ENCODE measurements around the gene LCK.

Gene LCK

GRCh38 chr1:32250893-32251716, at the start of gene LCK:
Gene LCK (plus strand): TSS chr1:32251265. CDS start chr1:32274330, 23,065 bp downstream.
- DNase-seq (ENCODE audit: low spot score): no peak

DNA sequence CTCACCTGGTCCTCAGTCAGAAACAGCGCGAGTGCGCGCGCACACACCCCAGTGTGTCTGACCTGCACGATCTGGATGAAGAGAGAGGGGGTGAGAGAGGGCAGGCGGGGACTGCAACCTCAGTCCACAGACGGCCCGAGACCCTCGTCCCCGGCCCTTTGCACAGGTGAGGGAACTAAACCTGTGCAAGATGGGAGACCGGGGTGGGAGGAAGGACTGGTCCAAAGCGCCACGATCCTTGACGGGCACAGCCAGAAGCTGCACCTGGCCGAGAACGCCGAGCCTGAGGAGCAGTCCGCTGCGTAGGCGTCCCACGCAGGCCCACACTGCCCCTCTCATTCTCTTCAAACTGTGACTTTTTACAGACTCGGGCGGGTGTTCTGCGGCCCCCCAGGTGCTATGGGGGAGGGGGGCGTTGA, 46.1 kb upstream of the LCK start:
- DNase-seq (ENCODE audit: low spot score): no peak

DNA sequence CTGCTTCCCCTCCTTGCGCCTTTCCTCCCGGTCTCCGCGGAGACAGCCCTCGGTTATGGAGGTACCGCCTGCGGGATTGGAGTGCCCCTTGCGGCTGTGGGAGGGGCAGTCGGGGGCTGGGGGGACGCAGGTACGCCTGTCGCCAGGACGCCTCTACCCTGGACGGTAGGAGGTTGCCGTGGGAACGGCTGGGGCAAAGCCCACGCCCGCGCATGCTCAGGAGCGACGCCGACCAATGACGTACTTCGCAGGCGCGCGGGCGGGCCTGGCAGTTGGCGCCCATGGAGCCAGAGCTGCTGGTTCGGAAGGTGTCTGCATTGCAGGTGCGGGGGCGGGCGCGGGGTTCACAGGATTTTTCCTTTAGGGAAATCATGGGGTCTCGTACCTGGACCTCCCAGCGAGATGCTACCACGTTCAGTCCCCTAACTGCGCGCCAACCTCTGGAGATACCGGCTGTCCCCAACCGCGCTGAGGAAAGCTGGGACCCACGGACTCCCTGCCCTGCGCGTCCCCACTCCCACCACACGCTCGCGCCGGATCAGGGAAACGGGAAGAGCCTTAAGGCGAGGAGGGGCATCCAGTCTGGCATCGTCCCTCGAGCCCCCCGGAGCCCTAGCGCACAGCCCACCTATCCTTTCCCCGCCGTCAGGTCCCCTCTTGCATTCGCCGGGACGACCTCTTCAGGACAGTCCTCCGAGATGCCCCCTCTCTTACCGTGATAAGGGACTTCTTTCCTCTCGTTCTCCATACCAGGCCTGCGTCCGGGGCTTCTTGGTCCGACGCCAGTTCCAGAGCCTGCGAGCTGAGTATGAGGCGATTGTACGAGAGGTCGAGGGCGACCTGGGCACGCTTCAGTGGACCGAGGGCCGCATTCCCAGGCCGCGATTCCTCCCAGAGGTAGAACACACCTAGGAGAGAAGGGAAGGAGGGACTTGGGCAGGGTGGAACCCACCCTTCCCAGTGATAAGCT, 45.4 kb upstream of the LCK start, which contains the start of gene IQCC:
Gene IQCC (plus strand): TSS at position 271 of the 970 bp plus-strand sequence. CDS start 11 bp downstream, at position 282.
- peak; percentile 86 for DNase-seq (ENCODE audit: low spot score)

GRCh38 chr1:32208469-32208868, 42.6 kb upstream of the LCK start:
- no peak for DNase-seq (ENCODE audit: low spot score)

- DNase-seq (ENCODE audit: low spot score): peak; percentile 64
These were observed 42.2 kb upstream of the LCK start, which contains the start of gene DCDC2B for GRCh38 chr1:32208891-32209328. Gene DCDC2B (plus strand): TSS chr1:32209089. CDS start chr1:32209094, 5 bp downstream.

DNA sequence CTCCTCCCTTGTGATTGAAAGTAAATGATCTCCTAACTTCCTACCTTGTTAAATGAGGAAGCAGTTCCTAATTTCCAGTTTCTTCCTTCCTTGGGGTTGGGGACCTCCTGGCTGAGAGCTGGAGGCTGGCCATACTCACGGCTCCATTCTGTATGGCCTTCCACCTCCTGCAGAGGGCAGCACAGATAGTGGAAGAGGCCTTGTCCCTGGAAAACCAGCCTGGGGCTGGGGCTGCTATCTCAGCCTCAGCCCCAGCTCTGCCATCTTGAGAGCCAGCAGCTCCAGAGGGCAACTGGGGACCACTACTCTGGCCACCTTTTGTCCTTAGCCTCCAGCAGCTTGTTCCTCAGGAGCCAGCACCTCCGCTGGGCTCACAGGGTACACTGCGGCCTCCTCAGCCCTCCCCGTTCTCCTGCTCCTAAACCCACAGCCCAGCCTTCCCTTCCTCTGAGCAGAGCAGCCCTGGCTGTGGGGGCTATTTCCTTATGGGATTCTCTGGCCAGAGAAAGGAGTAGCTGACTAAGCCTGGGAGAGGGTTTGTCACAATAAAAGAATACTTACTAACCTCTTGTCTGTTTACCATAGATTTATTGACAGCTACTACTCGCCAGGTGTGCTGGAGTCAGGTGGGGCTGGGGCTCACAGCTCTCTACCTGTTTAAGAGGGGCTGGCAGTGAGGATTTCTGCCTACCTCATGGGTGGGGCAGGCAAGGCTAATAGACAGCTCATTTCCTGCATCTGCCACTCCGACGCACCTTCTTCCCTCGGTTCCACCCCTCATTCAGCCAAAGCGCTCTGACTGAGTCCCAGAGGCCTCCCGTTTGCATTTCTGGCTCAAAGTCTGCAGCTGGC, 35.2 kb upstream of the LCK start:
- DNase-seq (ENCODE audit: low spot score): peak; percentile 48

GRCh38 chr1:32216566-32216965, 34.5 kb upstream of the LCK start:
- no peak for DNase-seq (ENCODE audit: low spot score)

GRCh38 chr1:32219022-32219421, 32.0 kb upstream of the LCK start:
- no peak for DNase-seq (ENCODE audit: low spot score)

DNA sequence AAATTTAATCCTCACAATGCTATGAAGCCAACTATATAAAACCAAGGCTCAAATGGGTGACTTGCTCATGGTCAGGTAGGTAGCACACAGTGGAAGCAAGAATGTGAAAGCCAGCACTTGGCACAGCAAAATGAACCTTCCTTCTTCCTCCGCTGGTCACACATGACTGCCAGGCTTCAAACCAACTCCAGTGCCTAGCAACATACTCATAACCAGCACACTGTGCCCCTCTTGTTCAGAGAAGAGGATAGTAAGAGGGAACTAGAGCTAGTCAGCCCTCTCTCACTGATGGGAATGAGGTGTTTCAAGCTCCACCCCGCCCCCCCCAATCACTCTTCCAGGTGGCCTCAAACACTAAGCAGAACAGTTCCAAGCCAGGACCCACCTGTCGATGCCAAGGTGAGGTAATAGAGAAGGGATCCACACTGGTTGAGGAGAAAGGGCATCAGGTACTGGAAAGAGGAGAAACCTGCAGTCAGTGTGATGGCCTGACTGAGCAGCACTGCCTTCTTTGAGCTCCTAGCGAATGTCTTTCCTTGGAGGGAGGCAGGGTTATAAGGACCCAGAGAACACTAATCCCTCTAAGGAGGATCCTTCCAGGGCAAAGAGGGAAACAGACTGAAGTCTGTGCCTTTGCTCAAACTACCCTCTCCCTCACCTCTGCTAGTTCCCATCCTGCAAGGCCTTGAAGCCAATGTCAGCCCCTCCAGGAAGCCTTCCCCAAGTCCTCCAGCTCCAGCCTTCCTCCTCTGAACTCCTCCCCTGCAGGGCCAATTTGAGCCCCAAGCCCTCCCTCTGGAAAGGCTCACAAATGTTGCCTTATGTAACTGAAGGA, 30.1 kb upstream of the LCK start:
- no peak for DNase-seq (ENCODE audit: low spot score)

DNA sequence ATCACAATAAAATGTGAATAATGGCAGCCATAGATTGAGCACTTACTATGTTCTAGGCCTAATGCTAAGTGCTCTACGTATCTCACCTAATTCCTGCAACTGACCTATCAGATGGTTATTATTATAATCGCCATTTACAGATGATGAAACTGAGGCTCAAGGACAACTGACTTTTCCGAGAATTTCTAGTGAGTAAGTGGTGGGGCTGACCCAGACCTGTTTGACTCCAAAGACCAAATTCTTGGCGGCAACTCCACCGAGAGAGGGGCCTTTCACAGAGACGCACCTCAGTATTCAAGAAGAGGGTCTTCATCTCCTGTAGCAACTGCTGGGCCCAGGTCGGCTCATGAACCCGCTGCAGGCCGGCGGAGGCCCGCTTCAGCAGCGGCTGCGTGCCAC, 29.5 kb upstream of the LCK start:
- no peak for DNase-seq (ENCODE audit: low spot score)

DNA sequence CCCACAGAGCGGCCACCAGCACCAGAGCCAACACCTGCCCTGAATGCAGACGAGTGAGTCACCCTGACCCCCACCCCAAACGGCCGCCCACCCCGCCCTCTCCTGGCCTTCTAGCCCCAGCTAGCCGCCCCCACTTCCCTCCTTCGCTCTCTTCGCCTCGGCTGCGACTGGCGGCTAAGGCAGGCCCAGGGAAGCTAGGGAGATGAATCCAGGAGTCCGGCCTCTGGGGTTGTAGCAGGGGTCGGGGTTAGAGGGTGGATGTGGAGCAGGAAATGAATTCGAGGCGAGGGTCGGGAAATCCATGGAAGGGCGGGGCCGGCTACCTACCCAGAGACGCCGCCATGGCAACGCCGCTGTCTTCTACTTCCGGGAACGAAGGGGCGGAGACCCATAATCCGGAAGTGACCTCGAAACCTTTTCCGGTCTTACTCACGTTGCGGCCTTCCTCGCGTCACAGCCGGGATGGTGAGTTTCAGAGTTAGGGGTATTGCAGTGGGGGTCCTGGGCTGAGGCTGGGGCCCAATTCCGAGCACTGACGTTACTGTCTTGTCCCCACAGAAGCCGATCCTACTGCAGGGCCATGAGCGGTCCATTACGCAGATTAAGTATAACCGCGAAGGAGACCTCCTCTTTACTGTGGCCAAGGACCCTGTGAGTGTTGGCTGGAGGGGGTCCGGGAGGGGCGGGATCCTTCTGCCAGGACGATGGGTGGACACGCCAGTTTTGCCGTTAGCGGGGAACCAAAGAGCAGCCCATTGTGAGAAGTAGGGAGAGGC, 28.9 kb upstream of the LCK start, which contains the start of the genes EIF3I and TMEM234:
Gene EIF3I (plus strand): TSS at position 428 of the 776 bp plus-strand sequence. CDS start 35 bp downstream, at position 463.
Gene TMEM234 (minus strand): TSS at position 374 of the 776 bp plus-strand sequence. CDS start 31 bp downstream, at position 343.
- peak; percentile 88 for DNase-seq (ENCODE audit: low spot score)

GRCh38 chr1:32223683-32224082, 27.4 kb upstream of the LCK start:
- DNase-seq (ENCODE audit: low spot score): no peak

GRCh38 chr1:32224285-32224684, 26.8 kb upstream of the LCK start:
- DNase-seq (ENCODE audit: low spot score): no peak

- no peak for DNase-seq (ENCODE audit: low spot score)
These were observed 22.3 kb upstream of the LCK start for GRCh38 chr1:32228771-32229170.

DNA sequence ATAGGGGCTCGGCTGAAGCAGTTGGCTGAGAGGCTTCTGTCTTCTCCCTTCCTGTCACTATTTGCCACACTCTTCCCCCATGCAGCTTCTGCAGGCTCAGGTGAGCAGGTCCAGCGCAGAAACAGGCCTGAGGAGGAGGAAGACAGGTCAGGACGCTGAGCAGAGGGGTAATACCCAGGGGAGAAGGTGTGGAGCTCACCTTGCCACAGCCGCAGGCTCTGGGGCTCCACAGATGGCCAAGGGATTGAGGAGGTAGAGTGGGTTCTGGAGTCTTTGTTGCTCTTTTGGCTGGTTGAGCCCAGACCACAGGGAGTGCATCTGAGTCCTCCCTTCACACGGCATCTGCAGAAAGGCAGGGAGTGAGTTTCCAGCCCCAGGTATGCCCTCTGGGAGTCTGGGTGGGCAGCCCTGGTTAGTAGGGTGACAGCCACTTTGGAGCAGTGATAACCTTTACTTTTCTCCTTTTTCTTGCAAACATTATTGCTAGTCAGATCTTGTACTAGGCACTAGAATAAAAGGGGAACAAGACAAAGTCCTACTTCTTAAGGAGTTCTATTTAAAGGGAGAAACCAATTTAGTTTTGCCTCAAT, 19.1 kb upstream of the LCK start:
- DNase-seq (ENCODE audit: low spot score): no peak

DNA sequence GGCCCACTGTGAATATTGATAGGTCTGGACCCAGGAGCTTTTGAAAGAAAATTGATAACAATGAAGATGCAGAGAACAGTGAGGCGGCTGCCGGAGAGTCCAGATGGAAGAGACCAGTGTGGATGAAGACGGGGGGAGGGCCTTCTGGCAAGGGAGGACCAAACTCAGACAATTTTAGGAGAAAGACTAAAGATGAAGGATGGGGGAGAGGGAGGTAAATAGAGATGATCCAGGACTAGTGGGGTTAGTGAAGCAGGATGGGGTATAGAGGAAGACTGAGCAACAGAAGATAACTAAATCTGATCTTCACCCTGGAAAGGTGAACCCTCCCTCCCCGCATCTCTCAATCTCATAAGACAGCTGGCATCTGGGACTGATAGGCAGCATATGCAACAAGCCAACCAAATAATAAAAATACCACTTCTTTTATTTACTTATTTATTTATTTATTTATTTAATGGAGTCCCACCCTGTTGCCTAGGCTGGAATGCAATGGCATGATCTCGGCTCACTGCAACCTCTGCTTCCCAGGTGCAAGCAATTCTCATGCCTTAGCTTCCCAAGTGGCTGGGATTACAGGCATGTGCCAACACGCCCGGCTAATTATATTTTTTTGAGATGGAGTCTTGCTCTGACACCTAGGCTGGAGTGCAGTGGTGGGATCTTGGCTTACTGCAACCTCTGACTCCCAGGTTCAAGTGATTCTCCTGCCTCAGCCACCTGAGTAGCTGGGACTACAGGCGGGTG, 18.3 kb upstream of the LCK start:
- no peak for DNase-seq (ENCODE audit: low spot score)

- no peak for DNase-seq (ENCODE audit: low spot score)
These were observed 16.3 kb upstream of the LCK start for GRCh38 chr1:32234792-32235191.

DNA sequence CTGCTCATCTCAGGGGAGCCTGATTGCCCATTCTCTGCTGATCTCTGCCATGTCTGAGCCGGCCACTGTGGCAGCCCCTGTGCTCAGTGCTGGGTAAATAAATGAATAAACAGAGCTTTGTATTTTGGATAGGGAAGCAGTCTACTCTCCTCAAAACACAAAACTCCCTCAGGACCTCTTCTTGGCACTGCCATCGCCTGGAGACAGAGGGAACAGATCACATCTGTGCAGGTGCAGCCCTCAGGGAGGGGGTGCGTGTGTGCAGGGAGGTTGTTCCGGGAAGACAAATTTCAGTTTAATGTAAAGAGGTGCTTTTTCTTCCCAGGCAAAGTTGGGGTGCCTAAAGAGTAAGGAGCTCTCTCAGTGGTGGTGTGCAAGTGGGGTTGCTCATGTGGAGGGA, 11.7 kb upstream of the LCK start:
- DNase-seq (ENCODE audit: low spot score): no peak

DNA sequence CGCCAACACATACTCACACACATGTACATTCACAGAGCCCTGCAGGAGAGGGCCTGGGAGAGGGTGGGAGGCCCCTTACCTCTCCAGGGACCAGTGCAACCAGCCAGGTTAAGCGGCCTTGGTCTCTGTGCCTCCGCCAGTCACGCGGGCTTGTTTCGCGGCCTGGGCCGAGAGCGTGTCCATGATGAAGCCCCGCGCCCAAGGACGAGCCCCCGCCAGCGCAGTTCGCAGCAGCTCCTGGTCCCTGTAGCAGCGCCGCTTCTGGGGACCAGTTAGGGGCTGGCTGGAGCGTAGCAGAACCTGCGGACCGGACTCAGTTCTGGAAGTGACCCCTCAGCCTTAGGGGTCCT, 11.3 kb upstream of the LCK start:
- DNase-seq (ENCODE audit: low spot score): no peak

Data from SW480 (cell line).